B cell (primary cell): ENCODE results near the gene NSUN6. TPM values are rescaled to one million over a fixed set of nuclear protein-coding genes. Genes with fewer than 3 reads are reported as not detected.
"Not testable (repeated sequence)": the region's sequence is repeated elsewhere in the genome, so short reads cannot be mapped to it uniquely, and the experiment has no call there.

Source experiments
- ATAC-seq: fragments of 200-7000 bp; cut with Tn5 transposase; one replicate; pipeline ENCODE4 v1.10.0; 2021; ENCODE audit warnings: low read depth, mild to moderate bottlenecking, moderate number of reproducible peaks, moderate library complexity
- CTCF ChIA-PET: fragments of 350-600 bp; sonication (Branson Sonifier 250); formaldehyde crosslinking; loops from one replicate; lab custom pipeline; 2021; ENCODE audit warnings: antibody characterized with exemption, inconsistent platforms; lab: Charles Lee
- POLR2A ChIA-PET: fragments of 350-600 bp; sonication (Branson Sonifier 250); formaldehyde crosslinking; loops from one replicate; lab custom pipeline; 2021; ENCODE audit warnings: antibody characterized with exemption; lab: Charles Lee
- DNase-seq: peaks from one replicate; pipeline ENCODE4 v3.0.0; 2013
- H2AFZ ChIP-seq: 2 replicates; pipeline ENCODE4 v1.6.1; 2012; ENCODE audit warnings: mild to moderate bottlenecking, low read depth, low read length; ENCODE audit not compliant: insufficient read depth, poor library complexity, severe bottlenecking
- H3K27ac ChIP-seq, 2 donors: 1 replicate in 1 of 2; 2 replicates in 1 of 2; pipeline ENCODE4 v1.5.1; 2012 to 2013; ENCODE audit warnings: low read length in 2 of 2, mild to moderate bottlenecking in 2 of 2, moderate library complexity in 1 of 2
- H3K27me3 ChIP-seq, 4 experiments: fragments of 200-600 bp in 1 of 4; sonication (generic) in 1 of 4; replicated peaks in 1 of 4; 1 replicate in 2 of 4; 2 replicates in 2 of 4; pipeline versions ENCODE4 v1.6.1 to v1.7.0; 2013 to 2016; ENCODE audit warnings: low read length in 3 of 4, mild to moderate bottlenecking in 2 of 4, mixed read lengths in 1 of 4, moderate library complexity in 1 of 4; ENCODE audit not compliant: insufficient read depth in 4 of 4, control insufficient read depth in 3 of 4; ENCODE audit errors: control extremely low read depth in 1 of 4
- H3K36me3 ChIP-seq, 2 experiments: replicated peaks in 1 of 2; 1 replicate in 1 of 2; 2 replicates in 1 of 2; pipeline versions ENCODE4 v1.6.1 to v1.7.1; 2013; ENCODE audit warnings: low read length in 1 of 2; ENCODE audit not compliant: insufficient read depth in 2 of 2, control insufficient read depth in 1 of 2; ENCODE audit errors: control extremely low read depth in 1 of 2, extremely low read depth in 1 of 2
- H3K4me1 ChIP-seq, 2 donors: fragments of 200-600 bp in 1 of 2; sonication (generic) in 1 of 2; 1 replicate in 1 of 2; 2 replicates in 1 of 2; pipeline versions ENCODE4 v1.5.1 to v1.6.1; 2013 to 2017; ENCODE audit warnings: low read length in 2 of 2; ENCODE audit not compliant: control insufficient read depth in 2 of 2, insufficient read depth in 2 of 2
- H3K4me2 ChIP-seq: replicated peaks from 2 replicates; pipeline ENCODE3; 2012; ENCODE audit warnings: mild to moderate bottlenecking, low read depth, low read length; ENCODE audit not compliant: poor library complexity, severe bottlenecking
- H3K4me3 ChIP-seq, 5 experiments: fragments of 200-600 bp in 1 of 5; sonication (generic) in 1 of 5; 1 replicate in 3 of 5; 2 replicates in 2 of 5; pipeline versions ENCODE4 v1.5.1 to v1.7.0; 2011 to 2016; ENCODE audit warnings: low read length in 4 of 5, mild to moderate bottlenecking in 4 of 5, low read depth in 2 of 5, control low read depth in 1 of 5, moderate library complexity in 1 of 5; ENCODE audit not compliant: insufficient read depth in 1 of 5; ENCODE audit errors: control extremely low read depth in 1 of 5, extremely low read depth in 1 of 5
- H3K79me2 ChIP-seq: fragments of 200-600 bp; sonication (generic); one replicate; pipeline ENCODE4 v1.6.0; 2016; ENCODE audit warnings: low read length; ENCODE audit not compliant: control insufficient read depth, insufficient read depth
- H3K9ac ChIP-seq: fragments of 200-600 bp; sonication (generic); 2 replicates; pipeline ENCODE4 v1.6.1; 2017; ENCODE audit warnings: mild to moderate bottlenecking, low read length, moderate library complexity
- H3K9me3 ChIP-seq, 3 donors: one replicate each; pipeline versions ENCODE4 v1.6.1 to v1.7.1; 2013; ENCODE audit warnings: low read length in 2 of 3; ENCODE audit not compliant: control insufficient read depth in 2 of 3, insufficient read depth in 1 of 3; ENCODE audit errors: control extremely low read depth in 1 of 3
- H4K20me1 ChIP-seq: 2 replicates; pipeline ENCODE4 v1.6.0; 2012; ENCODE audit warnings: mild to moderate bottlenecking, low read length; ENCODE audit not compliant: insufficient read depth, control insufficient read depth, poor library complexity, severe bottlenecking
- H3K27ac Mint-ChIP-seq: one replicate; pipeline ENCODE4 v1.8.0; 2021; ENCODE audit warnings: mixed read lengths
- H3K27me3 Mint-ChIP-seq: one replicate; pipeline ENCODE4 v1.8.0; 2021; ENCODE audit warnings: mixed read lengths
- H3K4me1 Mint-ChIP-seq: one replicate; pipeline ENCODE4 v1.8.0; 2021; ENCODE audit warnings: mixed read lengths
- H3K4me3 Mint-ChIP-seq: one replicate; pipeline ENCODE4 v1.8.0; 2021; ENCODE audit warnings: mixed read lengths
- H3K9me3 Mint-ChIP-seq: one replicate; pipeline ENCODE4 v1.8.0; 2022; ENCODE audit warnings: mixed read lengths; ENCODE audit not compliant: insufficient read depth
- CTCF ChIP-seq: fragments of 200-600 bp; IDR thresholded peaks from one replicate; pipeline ENCODE4 v1.8.0; 2022; ENCODE audit warnings: antibody characterized with exemption, mild to moderate bottlenecking
- EZH2 ChIP-seq: IDR thresholded peaks from 2 replicates; pipeline ENCODE4 v1.6.1; 2012; ENCODE audit warnings: borderline replicate concordance, low read depth, mild to moderate bottlenecking, moderate library complexity, low read length; ENCODE audit not compliant: insufficient read depth, poor library complexity, severe bottlenecking
- WGBS: methylation state at CpG from one replicate; pipeline ENCODE4 v1.1.5; 2013; ENCODE audit warnings: missing lambda C conversion rate; ENCODE audit not compliant: insufficient coverage; 5-methylcytosine and 5-hydroxymethylcytosine counted together
- intact Hi-C: fragments of 100-400 bp; cut with micrococcal nuclease; formaldehyde crosslinking; loops from one replicate; pipeline ENCODE4 v1.10.0; 2022
- polyA plus RNA-seq: library from polyadenylated mRNA; depleted of rRNA; stranded (reverse); fragments of >200 nt; gene quantifications from 2 replicates; pipeline ENCODE4 v1.2.3, GENCODE V29; 2012
- total RNA-seq, 2 donors: library from RNA; stranded (reverse); fragments of 120-200 nt in 1 of 2; gene quantifications; 1 replicate in 1 of 2; 2 replicates in 1 of 2; pipeline versions ENCODE4 v1.2.3 to v1.2.4, GENCODE V29; 2013 to 2022

Gene NSUN6
- total and polyA plus RNA-seq, 2 donors (not counting 1 experiment from before 2014, with no cell fraction given) = 13.4 to 27.9 TPM

DNA sequence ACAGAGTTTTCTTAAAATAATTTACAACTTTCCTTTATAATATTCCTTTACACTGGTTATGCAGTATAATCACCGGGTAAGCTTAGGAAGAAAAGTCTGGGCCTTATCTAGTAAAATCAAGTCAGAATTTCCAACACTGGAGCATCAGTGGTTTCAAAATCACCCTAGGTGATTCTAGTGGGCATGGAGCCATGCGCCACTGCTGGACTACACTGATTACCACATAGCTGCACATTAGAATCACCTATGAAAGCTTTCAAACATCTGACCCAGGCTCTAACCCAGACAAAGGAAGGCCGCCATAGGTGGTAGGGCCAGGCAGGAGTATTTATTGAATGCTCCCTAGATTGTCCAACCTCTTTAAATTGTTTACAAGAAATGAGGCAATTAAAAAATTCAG, 52.0 kb downstream of the NSUN6 start:
- no peak overlapping the region for H3K4me2 ChIP-seq
- ChIA-PET POLR2A (no interaction called here), CTCF (no interaction called here)
- H3K4me3 ChIP-seq = no peak overlapping the region
- H3K4me1 ChIP-seq = no peaks in the 10 kb centered on the region
- ATAC-seq (no peak), DNase-seq (no peak)
- no peaks in the 10 kb centered on the region for H3K27me3 ChIP-seq
- no peaks in the 10 kb centered on the region for H3K9me3 ChIP-seq
- Mint-ChIP-seq H3K9me3 (no peaks in the 10 kb centered on the region), H3K27me3 (no peaks in the 10 kb centered on the region), H3K27ac (no peak overlapping the region), H3K4me1 (no peaks in the 10 kb centered on the region), H3K4me3 (no peak overlapping the region)
- intact Hi-C loops = no loop called here
- H4K20me1 ChIP-seq = no peaks in the 10 kb centered on the region
- WGBS = 100% methylated on average over 2 of the region's 3 CpGs
- H3K36me3 ChIP-seq = peaks cover 4 to 9% of the 10 kb centered on the region in 2 experiments
- no peak overlapping the region for H3K27ac ChIP-seq
- no peak overlapping the region for H3K9ac ChIP-seq
- H3K79me2 ChIP-seq = no peaks in the 10 kb centered on the region
- no peak overlapping the region for H2AFZ ChIP-seq
- no peak for TF ChIP-seq EZH2
- no peak for TF ChIP-seq CTCF

DNA sequence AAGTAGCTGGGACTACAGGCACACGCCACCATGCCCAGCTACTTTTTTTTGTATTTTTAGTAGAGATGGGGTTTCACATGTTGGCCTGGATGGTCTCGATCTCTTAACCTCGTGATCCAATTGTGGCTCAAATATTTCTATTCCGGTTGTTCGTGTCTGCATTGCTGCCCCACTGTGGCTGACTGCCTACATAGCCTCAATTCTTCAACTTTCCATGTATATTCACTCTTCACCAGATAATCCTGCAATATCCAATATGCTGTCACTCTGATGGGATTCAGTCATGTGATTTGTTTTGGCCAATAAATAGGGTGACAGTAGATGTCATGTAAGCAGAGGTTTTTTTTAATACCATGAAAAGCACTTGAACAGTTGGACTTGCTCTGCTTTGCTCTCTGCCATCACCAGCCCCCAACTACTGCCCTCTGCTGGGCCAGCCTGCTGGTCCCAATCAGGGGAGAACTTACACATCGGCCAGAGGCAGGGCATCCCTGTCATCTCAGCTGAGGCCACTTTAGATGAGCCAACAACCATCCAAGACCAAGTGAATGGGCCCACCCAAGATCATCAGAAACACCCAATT, 56.7 kb downstream of the NSUN6 start:
- H3K4me3 ChIP-seq = no peak overlapping the region
- CTCF ChIA-PET = no interaction called here
- ATAC-seq (no peak), DNase-seq (no peak)
- no peaks in the 10 kb centered on the region for H3K9me3 ChIP-seq
- TF ChIP-seq CTCF = no peak
- no peak for TF ChIP-seq EZH2
- H3K79me2 ChIP-seq = no peaks in the 10 kb centered on the region
- no peak overlapping the region for H2AFZ ChIP-seq
- Mint-ChIP-seq H3K4me3 (no peak overlapping the region), H3K27ac (no peak overlapping the region), H3K9me3 (no peaks in the 10 kb centered on the region), H3K4me1 (no peaks in the 10 kb centered on the region), H3K27me3 (no peaks in the 10 kb centered on the region)
- POLR2A ChIA-PET = no interaction called here
- H3K4me1 ChIP-seq = no peaks in the 10 kb centered on the region
- H4K20me1 ChIP-seq = no peaks in the 10 kb centered on the region
- no peak overlapping the region for H3K9ac ChIP-seq
- H3K27ac ChIP-seq = no peak overlapping the region
- intact Hi-C loops = no loop called here
- peaks cover 4 to 9% of the 10 kb centered on the region in 2 experiments for H3K36me3 ChIP-seq
- H3K4me2 ChIP-seq = no peak overlapping the region
- WGBS = 100% methylated on average over 1 of the region's 6 CpGs
- H3K27me3 ChIP-seq = no peaks in the 10 kb centered on the region

- H3K27me3 ChIP-seq, CTCF ChIA-PET, H3K9ac ChIP-seq, DNase-seq, intact Hi-C loops, H3K4me1 ChIP-seq, H3K4me3 Mint-ChIP-seq, ATAC-seq, H3K9me3 ChIP-seq, H2AFZ ChIP-seq, H3K27ac Mint-ChIP-seq, H3K4me2 ChIP-seq, H3K27ac ChIP-seq, H4K20me1 ChIP-seq, H3K4me3 ChIP-seq, H3K79me2 ChIP-seq, H3K9me3 Mint-ChIP-seq, H3K27me3 Mint-ChIP-seq, H3K4me1 Mint-ChIP-seq, POLR2A ChIA-PET: not testable (repeated sequence)
- peaks cover 4 to 22% of the 10 kb centered on the region in 2 experiments for H3K36me3 ChIP-seq
- 100% methylated on average over 1 of the region's 1 CpG for WGBS
Measured at GRCh38 chr10:18591141-18591540, 60.2 kb downstream of the NSUN6 start.
